Gastrocnemius medialis (tissue), 4 donors: ENCODE measurements around the gene HSPB3. TPM values are rescaled to one million over a fixed set of nuclear protein-coding genes. Genes with fewer than 3 reads are reported as not detected.
"Not testable (repeated sequence)": the region's sequence is repeated elsewhere in the genome, so short reads cannot be mapped to it uniquely, and the experiment has no call there.

Experiments
- ATAC-seq, 2 donors: fragments of 150-250 bp; one replicate each; pipeline ENCODE4 v1.9.1; 2016
- DNase-seq, 2 donors: peaks; one replicate each; pipeline ENCODE4 v3.0.0-alpha.2; 2019
- H3K27ac ChIP-seq, 4 donors: fragments of 200-600 bp; sonication (generic); 1 replicate in 1 of 4; 2 replicates in 3 of 4; pipeline ENCODE4 v1.5.1; 2016 to 2018; ENCODE audit warnings: mild to moderate bottlenecking in 2 of 4, moderate library complexity in 1 of 4
- H3K27me3 ChIP-seq, 3 donors: fragments of 200-600 bp; sonication (generic) in 2 of 3; 1 replicate in 1 of 3; 2 replicates in 2 of 3; pipeline versions ENCODE4 v1.5.1 to v1.6.0; 2016 to 2019; ENCODE audit warnings: mild to moderate bottlenecking in 1 of 3, moderate library complexity in 1 of 3
- H3K36me3 ChIP-seq, 2 donors: fragments of 200-600 bp; sonication (generic) in 1 of 2; one replicate each; pipeline ENCODE4 v1.5.1; 2017 to 2018
- H3K4me1 ChIP-seq, 2 donors: fragments of 200-600 bp; sonication (generic) in 1 of 2; one replicate each; pipeline ENCODE4 v1.5.1; 2016 to 2017; ENCODE audit warnings: mild to moderate bottlenecking in 2 of 2
- H3K4me3 ChIP-seq, 4 donors: fragments of 200-600 bp; sonication (generic) in 3 of 4; 1 replicate in 1 of 4; 2 replicates in 3 of 4; pipeline ENCODE4 v1.5.1; 2016 to 2019; ENCODE audit warnings: mild to moderate bottlenecking in 2 of 4
- H3K9me3 ChIP-seq, 3 donors: fragments of 200-600 bp; sonication (generic) in 2 of 3; 1 replicate in 1 of 3; 2 replicates in 2 of 3; pipeline ENCODE4 v1.5.1; 2016 to 2019
- CTCF ChIP-seq, 5 experiments: fragments of 450-650 bp in 3 of 5; fragments of 200-600 bp in 2 of 5; sonication (generic) in 2 of 5; IDR thresholded peaks in 4 of 5; conservative IDR thresholded peaks in 1 of 5; 1 replicate in 4 of 5; 2 replicates in 1 of 5; pipeline ENCODE4 v1.5.1; 2016 to 2019; ENCODE audit warnings: antibody characterized with exemption in 5 of 5, mild to moderate bottlenecking in 3 of 5, moderate library complexity in 3 of 5
- POLR2A ChIP-seq, 2 donors: fragments of 450-650 bp; IDR thresholded peaks; one replicate each; pipeline ENCODE4 v1.6.1; 2017; ENCODE audit warnings: antibody characterized with exemption in 2 of 2, mild to moderate bottlenecking in 2 of 2, moderate library complexity in 2 of 2
- in situ Hi-C, 4 donors: fragments of 200-750 bp; cut with MboI; loops; one replicate each; pipeline versions ENCODE4 v1.15.0 to v1.8.0; 2017; ENCODE audit warnings: low sequenced_read_pairs in 4 of 4
- intact Hi-C: fragments of 100-400 bp; cut with DNase I; formaldehyde crosslinking; loops from one replicate; pipeline ENCODE4 v1.15.1; 2023; ENCODE audit warnings: low total_unique reads
- total RNA-seq, 4 donors: library from RNA; depleted of rRNA; stranded (reverse); fragments of >200 nt; gene quantifications; one replicate each; pipeline versions ENCODE4 v1.1.0 to v1.2.3, GENCODE V29; 2016

Gene HSPB3
- total RNA-seq, 4 donors from 2014 or later, result 68.1 to 510 (median 204) TPM

- no peaks in the 10 kb centered on the region for H3K36me3 ChIP-seq
- no peak overlapping the region for H3K27ac ChIP-seq
- no peaks in the 10 kb centered on the region for H3K9me3 ChIP-seq
- H3K4me1 ChIP-seq, result peaks cover 11 to 14% of the 10 kb centered on the region in 2 donors
- intact Hi-C loops (no loop called here), in situ Hi-C loops (loop anchor here in 1 of 4 donors (5.0 kb wide), 1 partner anchor 38 kb away; no protein-coding TSS in a partner anchor)
- DNase-seq, result no peak
- H3K4me3 ChIP-seq, result no peak overlapping the region
- no peak for ATAC-seq
- TF ChIP-seq POLR2A (IDR thresholded peaks at IDR 0.05), result no peak
- TF ChIP-seq CTCF (IDR thresholded peaks at IDR 0.05 in 4 of 5, conservative IDR thresholded peaks at IDR 0.05 in 1 of 5), result no peak
- H3K27me3 ChIP-seq, result no peaks in the 10 kb centered on the region
These were observed 24.8 kb downstream of the HSPB3 start for GRCh38 chr5:54480296-54480695.

DNA sequence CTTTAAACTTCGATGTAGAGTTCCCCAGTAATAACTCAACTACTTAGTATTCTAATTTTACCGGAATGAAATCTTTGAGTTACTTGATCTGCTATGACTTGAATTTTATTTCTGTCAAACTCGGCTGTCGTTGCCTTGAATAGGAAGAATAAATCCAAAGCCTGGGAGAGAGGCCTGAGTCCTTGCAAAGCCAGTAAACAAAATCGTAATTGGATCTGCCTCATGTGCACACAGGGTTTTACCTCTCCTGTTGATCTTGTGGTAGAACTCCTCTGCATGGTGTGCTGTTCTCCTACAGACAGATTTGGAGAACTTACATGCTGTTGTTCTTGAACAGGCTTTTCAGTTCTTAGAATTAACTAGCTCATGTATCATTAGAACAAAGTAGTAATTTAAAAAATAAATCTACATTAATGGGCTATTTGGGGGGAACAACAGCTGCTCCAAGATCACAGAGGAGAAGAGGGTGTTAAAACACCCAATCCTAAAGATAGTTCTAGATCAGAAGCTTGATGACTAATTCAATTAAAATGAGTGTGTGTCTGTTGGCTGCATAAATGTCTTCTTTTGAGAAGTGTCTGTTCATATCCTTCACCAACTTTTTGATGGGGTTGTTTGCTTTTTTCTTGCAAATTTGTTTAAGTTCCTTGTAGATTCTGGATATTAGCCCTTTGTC lies 28.9 kb downstream of the HSPB3 start:
- in situ Hi-C loops, result loop anchor here in 1 of 4 donors (5.0 kb wide), 1 partner anchor 42 kb away; no protein-coding TSS in a partner anchor
- H3K27ac ChIP-seq, result peak overlapping the region; percentile 58 to 84 (median 72)
- H3K27me3 ChIP-seq, result no peaks in the 10 kb centered on the region
- intact Hi-C loops, result loop anchor here (2.0 kb wide), 1 partner anchor 30 kb away; the partner anchor contains the start of gene HSPB3
- H3K9me3 ChIP-seq, result no peaks in the 10 kb centered on the region
- ATAC-seq (peak; percentile 97 to 99), DNase-seq (peak; percentile 31 to 40)
- H3K4me1 ChIP-seq, result peaks cover 14 to 15% of the 10 kb centered on the region in 2 donors
- H3K36me3 ChIP-seq, result no peaks in the 10 kb centered on the region
- H3K4me3 ChIP-seq, result no peak overlapping the region
- TF ChIP-seq POLR2A (IDR thresholded peaks at IDR 0.05) (no peak), CTCF (IDR thresholded peaks at IDR 0.05 in 4 of 5, conservative IDR thresholded peaks at IDR 0.05 in 1 of 5) (no peak)

DNA sequence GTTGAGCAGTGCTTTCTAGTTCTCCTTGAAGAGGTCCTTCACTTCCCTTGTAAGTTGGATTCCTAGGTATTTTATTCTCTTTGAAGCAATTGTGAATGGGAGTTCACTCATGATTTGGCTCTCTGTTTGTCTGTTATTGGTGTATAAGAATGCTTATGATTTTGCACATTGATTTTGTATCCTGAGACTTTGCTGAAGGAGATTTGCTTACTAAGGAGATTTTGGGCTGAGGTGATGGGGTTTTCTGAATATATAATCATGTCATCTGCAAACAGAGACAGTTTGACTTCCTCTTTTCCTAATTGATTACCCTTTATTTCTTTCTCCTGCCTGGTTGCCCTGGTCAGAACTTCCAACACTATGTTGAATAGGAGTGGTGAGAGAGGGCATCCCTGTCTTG lies 30.2 kb downstream of the HSPB3 start:
- H3K4me1 ChIP-seq, result peaks cover 14 to 15% of the 10 kb centered on the region in 2 donors
- H3K9me3 ChIP-seq, H3K36me3 ChIP-seq, DNase-seq, H3K4me3 ChIP-seq, H3K27me3 ChIP-seq, H3K27ac ChIP-seq, in situ Hi-C loops, ATAC-seq: not testable (repeated sequence)
- intact Hi-C loops, result loop anchor here (2.0 to 5.0 kb wide), 2 partner anchors 31 to 243 kb away; partner anchors contain the start of gene HSPB3

- intact Hi-C loops, result loop anchor here (1.0 to 5.0 kb wide), 2 partner anchors 47 to 247 kb away; no protein-coding TSS in a partner anchor
- DNase-seq, in situ Hi-C loops, H3K27ac ChIP-seq, H3K36me3 ChIP-seq, H3K27me3 ChIP-seq, H3K4me3 ChIP-seq, H3K4me1 ChIP-seq, ATAC-seq, H3K9me3 ChIP-seq: not testable (repeated sequence)
These were observed 34.1 kb downstream of the HSPB3 start for GRCh38 chr5:54489648-54489979.

- H3K27ac ChIP-seq, result no peak overlapping the region
- intact Hi-C loops, result loop anchor here (5.0 kb wide), 1 partner anchor 179 kb away; the partner anchor contains the start of gene ARL15
- TF ChIP-seq CTCF (IDR thresholded peaks at IDR 0.05 in 4 of 5, conservative IDR thresholded peaks at IDR 0.05 in 1 of 5) (no peak), POLR2A (IDR thresholded peaks at IDR 0.05) (no peak)
These were observed 35.8 kb downstream of the HSPB3 start for GRCh38 chr5:54491326-54491725.

More at GRCh38 chr5:54491326-54491725, 35.8 kb downstream of the HSPB3 start:
- in situ Hi-C loops, result loop anchor here in 2 of 4 donors (10.0 kb wide), 2 partner anchors 57 to 237 kb away; no protein-coding TSS in a partner anchor
- ATAC-seq, result no peak
- H3K4me1 ChIP-seq, result peaks cover 0 to 4% of the 10 kb centered on the region in 2 donors
- DNase-seq, result no peak
- H3K36me3 ChIP-seq, result no peaks in the 10 kb centered on the region
- H3K27me3 ChIP-seq, result no peaks in the 10 kb centered on the region
- no peaks in the 10 kb centered on the region for H3K9me3 ChIP-seq
- H3K4me3 ChIP-seq, result no peak overlapping the region
